ENCODE data around the gene ZNF213.

DNA sequence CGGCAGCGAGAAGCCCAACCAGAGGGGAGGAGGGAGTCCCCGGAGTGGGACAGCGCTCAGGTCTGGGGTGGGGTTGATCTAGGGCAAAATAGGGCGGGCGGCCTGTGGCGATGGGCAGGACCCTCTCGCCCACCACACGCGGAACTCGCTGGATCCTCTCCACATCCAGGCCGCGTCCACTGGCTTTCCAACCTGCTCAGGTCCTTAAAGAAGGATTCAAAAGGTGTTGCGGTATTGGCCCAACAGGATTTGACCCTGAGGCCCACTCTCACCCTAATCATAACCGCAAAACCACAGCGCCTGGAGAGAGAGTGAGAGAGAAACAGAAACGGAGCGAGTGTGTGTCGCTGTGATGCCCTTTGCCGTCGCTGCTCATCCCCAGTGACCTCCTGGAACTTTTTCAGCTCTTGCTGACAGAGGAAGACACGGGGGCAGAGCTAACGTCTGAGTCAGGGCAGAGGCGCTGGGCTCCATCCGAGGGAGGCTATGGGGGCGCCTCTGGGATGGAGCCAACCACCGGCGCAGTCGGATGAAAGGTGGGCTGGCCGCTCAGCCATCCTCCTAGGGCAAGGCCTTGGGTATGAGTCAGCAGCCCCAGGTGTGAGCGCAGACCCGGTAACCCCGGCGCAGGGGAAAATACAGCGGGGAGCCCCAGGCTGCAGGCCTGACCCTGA lies 36.5 kb downstream of the ZNF213 start:
- TF ChIP-seq, protein P1, sequence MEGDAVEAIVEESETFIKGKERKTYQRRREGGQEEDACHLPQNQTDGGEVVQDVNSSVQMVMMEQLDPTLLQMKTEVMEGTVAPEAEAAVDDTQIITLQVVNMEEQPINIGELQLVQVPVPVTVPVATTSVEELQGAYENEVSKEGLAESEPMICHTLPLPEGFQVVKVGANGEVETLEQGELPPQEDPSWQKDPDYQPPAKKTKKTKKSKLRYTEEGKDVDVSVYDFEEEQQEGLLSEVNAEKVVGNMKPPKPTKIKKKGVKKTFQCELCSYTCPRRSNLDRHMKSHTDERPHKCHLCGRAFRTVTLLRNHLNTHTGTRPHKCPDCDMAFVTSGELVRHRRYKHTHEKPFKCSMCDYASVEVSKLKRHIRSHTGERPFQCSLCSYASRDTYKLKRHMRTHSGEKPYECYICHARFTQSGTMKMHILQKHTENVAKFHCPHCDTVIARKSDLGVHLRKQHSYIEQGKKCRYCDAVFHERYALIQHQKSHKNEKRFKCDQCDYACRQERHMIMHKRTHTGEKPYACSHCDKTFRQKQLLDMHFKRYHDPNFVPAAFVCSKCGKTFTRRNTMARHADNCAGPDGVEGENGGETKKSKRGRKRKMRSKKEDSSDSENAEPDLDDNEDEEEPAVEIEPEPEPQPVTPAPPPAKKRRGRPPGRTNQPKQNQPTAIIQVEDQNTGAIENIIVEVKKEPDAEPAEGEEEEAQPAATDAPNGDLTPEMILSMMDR (IDR thresholded peaks at IDR 0.05; ENCODE audit: low read depth, low read length) = no peak
- TF ChIP-seq MYC (IDR thresholded peaks at IDR 0.05; ENCODE audit: low read depth, low read length) = no peak
- no peak for TF ChIP-seq POLR2A (IDR thresholded peaks at IDR 0.05; ENCODE audit: extremely low read depth, insufficient read length)

Data from NB4 (cell line).